ENCODE measurements around the gene FRS3. TPM values are rescaled to one million over a fixed set of nuclear protein-coding genes. Genes with fewer than 3 reads are reported as not detected.

The FRS3 gene
- total RNA-seq, 1 experiment from 2014 or later, result 5.9 TPM

GRCh38 chr6:41763470-41763869 is 16.2 kb downstream of the FRS3 start:
- Histone ChIP-seq H3K4me2 (ENCODE audit: low read length) (no peak overlapping the region), H3K9ac (ENCODE audit: low read length) (no peak overlapping the region), H3K4me3 (replicated peaks in 1 of 2; ENCODE audit: low read depth in 1 of 2, low read length in 2 of 2) (no peak overlapping the region), H3K9me3 (ENCODE audit: control insufficient read depth in 1 of 2, insufficient read depth in 1 of 2, low read depth in 1 of 2, low read length in 2 of 2) (no peaks in the 10 kb centered on the region), H3K27ac (ENCODE audit: low read depth, low read length) (no peak overlapping the region), H4K20me1 (ENCODE audit: insufficient read depth) (no peaks in the 10 kb centered on the region), H2AFZ (ENCODE audit: low read depth, low read length, poor library complexity, severe bottlenecking) (no peak overlapping the region), H3K27me3 (ENCODE audit: insufficient read depth, low read length) (no peaks in the 10 kb centered on the region), H3K79me2 (ENCODE audit: insufficient read depth, low read length) (no peaks in the 10 kb centered on the region), H3K9me2 (ENCODE audit: insufficient read depth) (no peaks in the 10 kb centered on the region), H3K36me3 (ENCODE audit: control insufficient read depth in 1 of 2, insufficient read depth in 2 of 2, low read length in 2 of 2) (no peaks in the 10 kb centered on the region), H3K4me1 (ENCODE audit: control insufficient read depth in 1 of 2, insufficient read depth in 2 of 2, low read length in 2 of 2) (peaks cover 4 to 13% of the 10 kb centered on the region in 2 experiments; a peak in 3 of 4 replicates)
- CTCF ChIA-PET, result no interaction called here
- DNase-seq (ENCODE audit: low read depth, low spot score) (no peak), ATAC-seq (no peak)
- POLR2A ChIA-PET, result no interaction called here
- no peak for TF ChIP-seq SP1 (IDR thresholded peaks at IDR 0.05; ENCODE audit: low read depth)
- no peak for TF ChIP-seq CBX3 (IDR thresholded peaks at IDR 0.05; ENCODE audit: low read depth)
- no peak for TF ChIP-seq CEBPB (IDR thresholded peaks at IDR 0.05; ENCODE audit: low read depth)
- TF ChIP-seq EZH2phosphoT487 (IDR thresholded peaks at IDR 0.05; ENCODE audit: borderline replicate concordance), result no peak
- no peak for TF ChIP-seq JUND (IDR thresholded peaks at IDR 0.05)
- no peak for TF ChIP-seq TCF7L2 (IDR thresholded peaks at IDR 0.05; ENCODE audit: borderline replicate concordance, extremely low read depth, insufficient read depth, insufficient read length)
- TF ChIP-seq EGR1 (IDR thresholded peaks at IDR 0.05; ENCODE audit: low read depth), result no peak
- no peak for TF ChIP-seq POLR2AphosphoS5 (IDR thresholded peaks at IDR 0.05; ENCODE audit: low read depth, low read length)
- no peak for TF ChIP-seq EZH2 (IDR thresholded peaks at IDR 0.05)
- BruUV-seq (replicated peaks), result no TSS peak
- RAD21 ChIA-PET (ENCODE audit: low non-redundant PET in 1 of 2, low total read pairs in 2 of 2, uncharacterized antibody in 2 of 2, unreplicated experiment in 2 of 2), result no interaction called here
- intact Hi-C loops (cut with micrococcal nuclease), result no loop called here

- no TSS peak for BruUV-seq (replicated peaks)
- Histone ChIP-seq H3K27ac (ENCODE audit: low read depth, low read length) (no peak overlapping the region), H3K36me3 (ENCODE audit: control insufficient read depth in 1 of 2, insufficient read depth in 2 of 2, low read length in 2 of 2) (no peaks in the 10 kb centered on the region), H3K9me3 (ENCODE audit: control insufficient read depth in 1 of 2, insufficient read depth in 1 of 2, low read depth in 1 of 2, low read length in 2 of 2) (no peaks in the 10 kb centered on the region), H3K27me3 (ENCODE audit: insufficient read depth, low read length) (no peaks in the 10 kb centered on the region), H3K4me3 (replicated peaks in 1 of 2; ENCODE audit: low read depth in 1 of 2, low read length in 2 of 2) (no peak overlapping the region), H3K9ac (ENCODE audit: low read length) (no peak overlapping the region), H3K79me2 (ENCODE audit: insufficient read depth, low read length) (no peaks in the 10 kb centered on the region), H2AFZ (ENCODE audit: low read depth, low read length, poor library complexity, severe bottlenecking) (no peak overlapping the region), H3K4me1 (ENCODE audit: control insufficient read depth in 1 of 2, insufficient read depth in 2 of 2, low read length in 2 of 2) (peaks cover 0 to 3% of the 10 kb centered on the region in 2 experiments; a peak in 1 of 4 replicates), H4K20me1 (ENCODE audit: insufficient read depth) (no peaks in the 10 kb centered on the region), H3K4me2 (ENCODE audit: low read length) (no peak overlapping the region), H3K9me2 (ENCODE audit: insufficient read depth) (no peaks in the 10 kb centered on the region)
- intact Hi-C loops (cut with micrococcal nuclease), result no loop called here
- TF ChIP-seq SRF (IDR thresholded peaks at IDR 0.05; ENCODE audit: low read depth) (no peak), TCF7L2 (IDR thresholded peaks at IDR 0.05; ENCODE audit: borderline replicate concordance, extremely low read depth, insufficient read depth, insufficient read length) (no peak), ATF3 (IDR thresholded peaks at IDR 0.05) (no peak), CEBPB (IDR thresholded peaks at IDR 0.05; ENCODE audit: low read depth) (no peak), EGR1 (IDR thresholded peaks at IDR 0.05; ENCODE audit: low read depth) (no peak), POLR2A (IDR thresholded peaks at IDR 0.05; ENCODE audit: borderline replicate concordance, extremely low read depth, insufficient read depth, insufficient read length) (no peak), ELF1 (IDR thresholded peaks at IDR 0.05; ENCODE audit: borderline replicate concordance, low read depth) (no peak), MAX (IDR thresholded peaks at IDR 0.05) (no peak), POLR2AphosphoS5 (IDR thresholded peaks at IDR 0.05; ENCODE audit: low read depth, low read length) (no peak), RAD21 (IDR thresholded peaks at IDR 0.05; ENCODE audit: low read depth) (no peak), ZNF274 (IDR thresholded peaks at IDR 0.05; ENCODE audit: low read depth, low read length) (no peak)
- ChIA-PET CTCF (no interaction called here), POLR2A (no interaction called here), RAD21 (ENCODE audit: low non-redundant PET in 1 of 2, low total read pairs in 2 of 2, uncharacterized antibody in 2 of 2, unreplicated experiment in 2 of 2) (no interaction called here)
- ATAC-seq (no peak), DNase-seq (ENCODE audit: low read depth, low spot score) (no peak)
Observed at GRCh38 chr6:41759905-41760579, 19.7 kb downstream of the FRS3 start.
